MM.1S (cell line): ENCODE measurements around the gene EML1.

Source experiments
- CTCF ChIP-seq: fragments of 300-600 bp; sonication (generic); IDR thresholded peaks from 2 replicates; pipeline ENCODE4 v1.5.1; 2016; ENCODE audit warnings: antibody characterized with exemption, low read length, mixed read lengths
- EZH2 ChIP-seq: fragments of 300-600 bp; sonication (generic); optimal IDR thresholded peaks from 2 replicates; pipeline ENCODE3; 2017; ENCODE audit warnings: low read depth, mild to moderate bottlenecking, antibody characterized with exemption, low read length, mixed read lengths

GRCh38 chr14:99936738-99937474, 143.7 kb downstream of the EML1 start:
- TF ChIP-seq CTCF (no peak), EZH2 (no peak)
